Activated T-cell treated with anti-CD3 and anti-CD28 coated beads, Interleukin-2, amount 50 U/mL, for 1 hour (primary cell): ENCODE results near the gene TMPRSS12.
"Not testable (repeated sequence)": the region's sequence is repeated elsewhere in the genome, so short reads cannot be mapped to it uniquely, and the experiment has no call there.

Experiments
- DNase-seq: peaks from one replicate; pipeline ENCODE4 v3.0.0-alpha.2; 2020

TMPRSS12 gene

GRCh38 chr12:50842637-50843493 is at the start of gene TMPRSS12:
TSS of gene TMPRSS12 (plus strand) at chr12:50842926. CDS start at chr12:50842965, 39 bp downstream.
- no peak for DNase-seq

DNA sequence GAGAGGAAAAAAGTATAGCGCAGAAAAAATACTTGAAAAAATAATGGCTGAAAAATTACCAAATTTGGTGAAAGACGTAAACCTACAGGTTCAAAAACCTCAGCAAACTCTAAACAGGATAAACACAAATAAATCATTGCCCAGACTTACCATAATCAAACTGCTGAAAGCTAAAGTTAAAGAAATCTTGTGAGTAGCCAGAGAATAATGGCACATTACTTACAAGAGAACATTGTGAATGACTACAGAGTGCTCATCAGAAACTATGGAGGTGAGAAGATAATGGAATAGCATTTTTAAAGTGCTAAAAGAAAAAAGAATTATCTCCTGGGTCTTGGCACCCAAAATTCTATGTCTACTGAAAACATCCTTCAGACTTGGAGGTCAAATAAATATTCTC is 42.8 kb upstream of the TMPRSS12 start:
- DNase-seq, result no peak

DNA sequence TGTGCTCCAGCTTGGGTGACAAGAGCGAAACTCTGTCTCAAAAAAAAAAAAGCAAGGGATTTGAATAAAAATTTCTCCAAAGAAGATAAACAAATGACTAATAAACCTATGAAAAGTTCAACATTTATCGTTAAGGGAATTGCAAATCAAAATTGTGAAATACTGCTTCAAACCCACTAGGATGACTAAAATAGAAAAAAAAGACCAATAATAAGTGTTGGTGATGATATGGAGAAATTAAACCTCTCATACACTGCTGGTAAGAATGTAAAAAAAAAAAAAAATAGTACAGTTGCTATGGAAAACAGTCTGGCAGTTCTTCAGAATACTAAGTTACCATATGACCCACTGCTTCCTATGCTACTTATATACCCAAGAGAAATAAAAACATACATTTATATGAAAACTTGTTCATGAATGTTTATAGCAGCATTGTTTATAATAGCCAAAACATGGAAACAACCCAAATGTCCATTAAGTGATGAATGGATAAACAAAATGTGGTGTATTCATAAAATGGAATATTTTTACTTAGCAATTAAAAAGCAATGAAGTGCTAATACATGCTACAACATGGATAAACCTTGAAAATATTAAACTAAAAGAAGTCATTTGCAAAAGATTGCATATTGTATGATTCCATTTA is 39.4 kb upstream of the TMPRSS12 start:
- DNase-seq, result no peak

DNA sequence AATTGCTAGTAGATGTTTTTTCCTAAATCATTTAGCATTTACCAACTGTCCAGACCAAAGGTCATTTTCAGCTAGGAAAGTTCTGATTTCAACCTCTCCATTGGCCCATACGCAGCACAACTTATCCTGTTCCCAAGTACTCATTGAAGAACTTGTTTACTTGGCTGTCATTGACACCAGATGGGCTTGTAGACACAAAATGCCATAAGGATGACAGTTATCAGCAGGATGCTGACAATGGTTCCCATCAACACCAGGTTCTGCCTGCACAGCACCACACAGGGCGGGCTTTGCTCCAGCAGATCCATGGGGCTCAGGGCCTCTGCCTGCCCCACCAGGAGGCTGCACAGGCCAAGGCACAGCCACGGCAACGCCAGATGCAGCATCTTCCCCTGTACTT is 36.5 kb upstream of the TMPRSS12 start:
- no peak for DNase-seq

DNA sequence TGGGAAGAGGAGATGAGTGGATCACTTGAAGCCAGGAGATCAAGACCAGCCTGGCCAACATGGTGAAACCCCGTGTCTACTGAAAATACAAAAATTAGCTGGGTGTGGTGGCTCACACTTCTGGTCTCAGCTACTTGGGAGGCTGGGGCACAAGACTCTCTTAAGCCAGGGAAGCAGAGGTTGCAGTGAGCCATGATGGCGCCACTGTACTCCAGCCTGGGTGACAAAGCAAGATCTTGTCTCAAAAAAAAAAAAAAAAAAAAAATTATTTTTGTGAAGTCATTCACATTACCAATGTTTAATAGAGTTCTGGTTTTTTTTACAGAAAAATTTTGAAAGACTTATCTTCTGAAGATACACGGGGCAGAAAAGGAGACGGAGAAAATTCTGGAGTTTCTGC is 33.6 kb upstream of the TMPRSS12 start:
- DNase-seq, result not testable (repeated sequence)

- not testable (repeated sequence) for DNase-seq
These were observed 27.8 kb upstream of the TMPRSS12 start for GRCh38 chr12:50814921-50815320.

- no peak for DNase-seq
These were observed 22.5 kb upstream of the TMPRSS12 start for GRCh38 chr12:50820177-50820576.

DNA sequence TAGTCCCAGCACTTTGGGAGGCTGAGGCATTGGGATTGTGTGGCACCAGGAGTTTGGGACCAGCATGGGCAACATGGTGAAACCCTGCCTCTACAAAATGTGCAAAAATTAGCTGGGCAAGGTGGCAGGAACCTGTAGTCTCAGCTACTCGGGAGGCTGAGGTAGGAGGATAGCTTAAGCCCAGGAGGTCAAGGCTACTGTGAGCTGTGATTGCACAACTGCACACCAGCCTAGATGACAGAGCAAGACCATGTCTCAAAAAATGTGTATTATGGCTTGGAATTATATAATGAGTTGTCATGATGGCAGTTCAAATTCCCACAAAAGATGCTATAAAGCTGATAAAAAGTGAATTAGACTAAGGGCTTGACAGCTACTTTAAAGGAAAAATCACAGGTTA is 20.6 kb upstream of the TMPRSS12 start:
- DNase-seq, result no peak

DNA sequence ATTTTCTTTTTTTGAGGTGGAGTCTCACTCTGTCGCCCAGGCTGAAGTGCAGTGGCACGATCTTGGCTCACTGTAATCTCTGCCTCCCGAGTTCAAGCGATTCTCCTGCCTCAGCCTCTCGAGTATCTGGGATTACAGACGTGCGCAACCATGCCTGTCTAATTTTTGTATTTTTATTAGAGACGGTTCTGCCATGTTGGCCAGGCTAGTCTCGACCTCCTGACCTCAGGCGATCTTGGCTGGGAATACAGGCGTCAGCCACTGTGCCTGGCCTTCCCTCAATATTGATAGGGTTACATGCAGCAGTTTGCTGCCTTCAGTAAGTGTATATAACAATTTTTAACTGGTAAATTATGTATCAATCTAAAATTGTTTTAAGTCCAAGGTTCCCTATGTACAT is 19.0 kb upstream of the TMPRSS12 start:
- not testable (repeated sequence) for DNase-seq

DNA sequence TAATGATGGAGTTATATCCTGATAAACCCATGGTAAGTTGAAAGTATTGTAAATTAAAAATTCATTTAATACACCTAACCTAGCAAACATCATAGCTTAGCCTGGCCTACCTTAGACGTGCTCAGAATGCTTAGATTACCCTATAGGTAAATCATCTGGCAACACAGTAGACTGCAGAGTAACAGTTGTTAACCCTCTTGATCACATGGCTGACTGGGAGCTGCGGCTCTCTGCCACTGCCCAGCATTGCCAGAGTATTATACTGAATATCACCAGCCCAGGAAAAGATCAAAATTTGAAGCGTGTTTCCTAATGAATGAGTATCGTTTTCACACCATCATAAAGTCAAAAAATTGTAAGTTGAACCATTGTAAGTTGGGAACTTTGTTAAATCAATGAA is 17.8 kb upstream of the TMPRSS12 start:
- DNase-seq, result no peak

DNA sequence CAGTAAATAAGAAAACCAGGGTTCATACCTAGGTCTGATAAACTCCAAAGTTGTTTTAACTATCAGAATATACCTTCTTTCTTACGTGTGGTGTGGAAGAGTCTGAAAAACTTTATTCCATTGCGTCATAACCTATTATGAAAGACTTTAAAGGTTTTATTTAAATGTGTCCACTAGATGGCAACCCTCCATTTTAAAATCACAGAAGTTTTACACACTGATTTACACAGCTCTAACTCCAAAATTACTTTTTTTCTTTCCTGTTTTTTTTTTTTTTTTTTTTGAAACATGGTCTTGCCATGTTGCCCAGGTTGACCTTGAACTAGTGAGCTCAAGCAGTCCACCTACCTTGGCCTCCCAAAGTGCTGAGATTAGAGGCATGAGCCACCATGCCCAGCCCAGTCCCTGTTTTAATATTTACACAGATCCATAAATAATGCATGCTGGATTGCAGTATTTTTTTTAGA is 17.3 kb upstream of the TMPRSS12 start:
- DNase-seq, result no peak

GRCh38 chr12:50828121-50828520 is 14.6 kb upstream of the TMPRSS12 start:
- DNase-seq, result no peak

- DNase-seq, result no peak
These were observed 13.8 kb upstream of the TMPRSS12 start for GRCh38 chr12:50828886-50829285.

- not testable (repeated sequence) for DNase-seq
These were observed 8.9 kb upstream of the TMPRSS12 start for GRCh38 chr12:50833801-50834200.

- DNase-seq, result no peak
These were observed 3.7 kb upstream of the TMPRSS12 start for GRCh38 chr12:50839042-50839441.

GRCh38 chr12:50840809-50841487 is 1.8 kb upstream of the TMPRSS12 start:
- DNase-seq, result no peak

DNA sequence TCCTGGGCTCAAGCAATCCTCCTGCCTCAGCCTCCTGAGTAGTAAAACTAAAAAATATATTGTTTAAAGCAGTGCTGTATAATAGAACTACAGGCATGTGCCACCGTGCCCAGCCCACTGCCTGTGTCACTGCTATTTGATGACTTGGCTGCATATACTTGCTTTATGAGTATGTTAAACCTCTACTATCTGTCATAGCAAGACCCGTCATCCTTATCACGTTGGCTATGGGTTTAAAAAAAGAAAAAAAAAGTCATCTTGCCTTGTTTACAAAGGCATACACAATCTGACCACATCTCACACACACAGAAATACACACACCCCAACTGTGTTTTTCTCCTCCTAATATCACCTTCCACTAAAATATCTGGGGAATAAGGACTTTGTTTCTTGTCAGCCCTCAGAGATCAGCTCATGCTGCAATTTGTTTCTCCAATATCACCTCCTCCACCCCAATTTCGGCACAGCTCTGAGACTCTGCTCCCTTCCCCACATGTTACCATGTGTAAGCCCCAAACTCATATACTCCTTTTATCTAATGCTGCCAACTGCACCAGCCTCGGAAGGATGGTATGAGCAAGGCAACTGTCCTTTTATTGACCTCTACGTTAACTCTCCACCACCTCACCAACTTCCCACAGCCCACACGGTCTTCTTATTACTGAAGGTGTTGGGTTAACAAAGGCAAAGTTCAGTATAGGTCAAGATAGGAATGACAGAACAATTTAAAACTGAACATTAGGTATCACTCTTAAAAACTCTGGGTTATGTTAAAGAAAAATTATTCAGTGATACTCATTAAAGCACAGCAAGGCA is 802 bp upstream of the TMPRSS12 start:
- DNase-seq, result no peak

GRCh38 chr12:50845021-50845647 is 2.4 kb downstream of the TMPRSS12 start:
- no peak for DNase-seq

DNA sequence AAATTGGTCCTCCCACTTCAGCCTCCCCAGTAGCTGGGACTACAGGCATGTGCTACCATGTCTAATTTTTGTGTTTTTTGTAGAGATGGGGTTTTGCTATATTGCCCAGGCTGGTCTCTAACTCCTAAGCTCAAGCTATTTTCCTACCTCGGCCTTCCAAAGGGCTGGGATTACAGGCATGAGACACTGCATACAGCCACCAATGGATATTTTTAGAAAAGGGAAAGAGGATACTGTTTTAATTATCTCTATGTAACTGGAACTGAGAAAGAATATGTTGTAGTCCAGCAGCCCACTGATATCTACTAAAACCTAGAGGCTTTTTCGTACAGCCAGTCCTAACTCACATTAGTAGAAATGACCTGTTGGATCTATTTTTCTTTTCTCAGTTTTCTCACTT is 6.2 kb downstream of the TMPRSS12 start:
- no peak for DNase-seq

GRCh38 chr12:50855218-50855617 is 12.5 kb downstream of the TMPRSS12 start:
- not testable (repeated sequence) for DNase-seq

- DNase-seq, result not testable (repeated sequence)
These were observed 13.0 kb downstream of the TMPRSS12 start for GRCh38 chr12:50855679-50856078.

DNA sequence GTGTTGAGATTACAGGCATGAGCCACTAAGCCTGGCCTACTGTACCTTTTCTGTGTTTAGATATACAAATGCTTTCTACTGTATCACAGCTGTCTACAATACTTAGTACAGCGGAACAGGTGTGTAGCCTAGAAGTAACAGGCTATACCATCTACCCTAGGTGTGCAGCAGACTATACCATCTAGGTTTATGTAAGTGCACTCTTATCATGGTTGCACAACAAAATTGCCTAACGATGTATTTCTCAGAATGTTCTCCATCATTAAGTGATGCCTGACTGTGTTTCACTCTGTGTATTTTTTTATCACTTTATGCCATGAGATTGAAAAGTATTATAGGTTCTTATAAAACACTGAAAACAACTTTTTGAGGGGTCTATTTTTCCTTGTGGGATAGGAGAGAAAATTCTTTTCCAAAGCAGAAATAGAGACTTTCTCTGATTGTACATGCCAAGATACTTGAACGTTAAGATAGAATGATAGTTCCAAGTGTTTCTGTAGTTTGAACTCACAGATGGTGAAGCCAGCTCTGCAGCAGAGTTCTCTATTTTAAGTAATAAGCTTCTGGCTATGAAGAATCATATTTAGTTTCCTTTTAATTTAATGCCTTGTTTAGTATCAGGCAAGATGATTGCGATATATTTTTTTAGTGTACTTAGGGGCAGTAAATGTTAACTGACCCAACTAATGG is 17.0 kb downstream of the TMPRSS12 start:
- DNase-seq, result no peak
